Eye (tissue), 1 donor: ENCODE results near the gene LAMTOR5.
A peak's percentile ranks its signal among the peaks of the same experiment; 100 is the strongest.
"Not testable (repeated sequence)": the region's sequence is repeated elsewhere in the genome, so short reads cannot be mapped to it uniquely, and the experiment has no call there.

Experiments
- DNase-seq: peaks from one replicate; pipeline ENCODE4 v3.0.0-alpha.2; 2015

Gene LAMTOR5

GRCh38 chr1:110425612-110426152 lies 18.2 kb upstream of the LAMTOR5 start:
- no peak for DNase-seq

- DNase-seq: no peak
These were observed 17.5 kb upstream of the LAMTOR5 start for GRCh38 chr1:110424699-110425611.

- no peak for DNase-seq
These were observed 13.6 kb upstream of the LAMTOR5 start for GRCh38 chr1:110420874-110421793.

GRCh38 chr1:110420023-110420662 lies 12.6 kb upstream of the LAMTOR5 start:
- no peak for DNase-seq

- DNase-seq: no peak
These were observed 11.2 kb upstream of the LAMTOR5 start for GRCh38 chr1:110418729-110419128.

GRCh38 chr1:110413045-110413444 lies 5.6 kb upstream of the LAMTOR5 start:
- DNase-seq: not testable (repeated sequence)

- peak; percentile 83 for DNase-seq
These were observed 5.1 kb upstream of the LAMTOR5 start for GRCh38 chr1:110412576-110412975.

GRCh38 chr1:110411173-110411735 lies 3.8 kb upstream of the LAMTOR5 start:
- DNase-seq: no peak

- DNase-seq: no peak
These were observed 1.8 kb upstream of the LAMTOR5 start for GRCh38 chr1:110409316-110409715.

- no peak for DNase-seq
These were observed 994 bp upstream of the LAMTOR5 start for GRCh38 chr1:110408488-110408887.

- not testable (repeated sequence) for DNase-seq
These were observed 1.1 kb downstream of the LAMTOR5 start for GRCh38 chr1:110406407-110406806.

GRCh38 chr1:110404401-110404800 lies 3.1 kb downstream of the LAMTOR5 start:
- DNase-seq: no peak

GRCh38 chr1:110403805-110404204 lies 3.7 kb downstream of the LAMTOR5 start:
- no peak for DNase-seq

- not testable (repeated sequence) for DNase-seq
These were observed 11.1 kb downstream of the LAMTOR5 start for GRCh38 chr1:110396259-110396958.

- no peak for DNase-seq
These were observed 13.0 kb downstream of the LAMTOR5 start for GRCh38 chr1:110394493-110394820.

- no peak for DNase-seq
These were observed 13.6 kb downstream of the LAMTOR5 start for GRCh38 chr1:110393691-110394492.

GRCh38 chr1:110393286-110393685 lies 14.2 kb downstream of the LAMTOR5 start:
- no peak for DNase-seq

- peak; percentile 68 for DNase-seq
These were observed 16.7 kb downstream of the LAMTOR5 start, which contains the start of gene SLC16A4 for GRCh38 chr1:110390692-110391245. TSS of gene SLC16A4 (minus strand) at chr1:110391026. CDS start at chr1:110389323, 1,703 bp downstream.

- peak; percentile 19 for DNase-seq
These were observed 17.4 kb downstream of the LAMTOR5 start for GRCh38 chr1:110390096-110390495.

GRCh38 chr1:110387048-110387754 lies 20.3 kb downstream of the LAMTOR5 start:
- no peak for DNase-seq
